Measurements from ENCODE around the gene DDA1.

The DDA1 gene

GRCh38 chr19:17341845-17342244, 32.5 kb downstream of the DDA1 start:
- no peaks in the 10 kb centered on the region for H3K27me3 ChIP-seq
- peaks cover 21 to 64% (median 28%) of the 10 kb centered on the region in 10 experiments for H3K4me1 ChIP-seq
- no peaks in the 10 kb centered on the region for H3K9me3 ChIP-seq (replicated peaks in 1 of 11)
- no peaks in the 10 kb centered on the region for H4K20me1 ChIP-seq
- no peak overlapping the region for H3K27ac ChIP-seq
- no peak overlapping the region for H3K4me2 ChIP-seq
- TF ChIP-seq Cebpa-rat (IDR thresholded peaks at IDR 0.05) = no peak
- peaks cover 8 to 41% (median 27%) of the 10 kb centered on the region in 11 experiments; a peak in 20 of 22 replicates for H3K36me3 ChIP-seq
- 0 out of 22 replicates have a peak overlapping the region, but pooled peaks of 1 of the 11 experiments have one; percentile 0 for H3K9ac ChIP-seq
- no peak overlapping the region for H3K4me3 ChIP-seq

GRCh38 chr19:17346109-17346671, 36.8 kb downstream of the DDA1 start:
- Histone ChIP-seq H3K9ac (peak overlapping the region in 3 of 11 experiments; percentile 55 to 64 (median 60); a peak in 4 of 22 replicates), H3K27ac (peak overlapping the region in 10 of 11 experiments; percentile 57 to 81 (median 70); a peak in 17 of 22 replicates), H3K36me3 (peaks cover 6 to 32% (median 19%) of the 10 kb centered on the region in 11 experiments; a peak in 20 of 22 replicates), H4K20me1 (no peaks in the 10 kb centered on the region), H3K4me1 (peaks cover 45 to 75% (median 58%) of the 10 kb centered on the region in 10 experiments), H3K9me3 (replicated peaks in 1 of 11) (no peaks in the 10 kb centered on the region), H3K4me3 (no peak overlapping the region), H3K4me2 (peak overlapping the region; percentile 62 to 88 (median 82)), H3K27me3 (no peaks in the 10 kb centered on the region)
- no peak for TF ChIP-seq Cebpa-rat (IDR thresholded peaks at IDR 0.05)

GRCh38 chr19:17347361-17347760, 38.0 kb downstream of the DDA1 start:
- Histone ChIP-seq H3K4me3 (peak overlapping the region in 3 of 10 experiments; percentile 12 to 35 (median 17); a peak in 1 of 20 replicates), H3K9ac (peak overlapping the region in 10 of 11 experiments; percentile 24 to 64 (median 56); a peak in 18 of 22 replicates), H3K4me1 (peaks cover 54 to 83% (median 68%) of the 10 kb centered on the region in 10 experiments), H3K4me2 (peak overlapping the region; percentile 62 to 88 (median 82)), H4K20me1 (no peaks in the 10 kb centered on the region), H3K27ac (peak overlapping the region in 10 of 11 experiments; percentile 57 to 81 (median 70); a peak in 20 of 22 replicates), H3K9me3 (replicated peaks in 1 of 11) (no peaks in the 10 kb centered on the region), H3K36me3 (peaks cover 0 to 20% (median 8%) of the 10 kb centered on the region in 11 experiments; a peak in 15 of 22 replicates), H3K27me3 (no peaks in the 10 kb centered on the region)
- no peak for TF ChIP-seq Cebpa-rat (IDR thresholded peaks at IDR 0.05)

- Histone ChIP-seq H3K4me3 (0 out of 20 replicates have a peak overlapping the region, but pooled peaks of 1 of the 10 experiments have one; percentile 35), H3K9ac (peak overlapping the region in 10 of 11 experiments; percentile 24 to 65 (median 58); a peak in 17 of 22 replicates), H4K20me1 (no peaks in the 10 kb centered on the region), H3K9me3 (replicated peaks in 1 of 11) (no peaks in the 10 kb centered on the region), H3K4me2 (peak overlapping the region; percentile 62 to 88 (median 82)), H3K36me3 (peaks cover 0 to 15% (median 3%) of the 10 kb centered on the region in 11 experiments; a peak in 10 of 22 replicates), H3K4me1 (peaks cover 59 to 88% (median 73%) of the 10 kb centered on the region in 10 experiments), H3K27me3 (no peaks in the 10 kb centered on the region), H3K27ac (peak overlapping the region in 10 of 11 experiments; percentile 57 to 81 (median 70); a peak in 20 of 22 replicates)
- no peak for TF ChIP-seq Cebpa-rat (IDR thresholded peaks at IDR 0.05)
Measured at GRCh38 chr19:17347877-17348276, 38.5 kb downstream of the DDA1 start.

GRCh38 chr19:17348700-17349099, 39.3 kb downstream of the DDA1 start:
- no peaks in the 10 kb centered on the region for H3K9me3 ChIP-seq (replicated peaks in 1 of 11)
- peak overlapping the region in 10 of 11 experiments; percentile 52 to 81 (median 70); a peak in 20 of 22 replicates for H3K27ac ChIP-seq
- H3K36me3 ChIP-seq = peaks cover 0 to 7% (median 0%) of the 10 kb centered on the region in 11 experiments; a peak in 5 of 22 replicates
- peak overlapping the region in 10 of 11 experiments; percentile 8 to 65 (median 58); a peak in 14 of 22 replicates for H3K9ac ChIP-seq
- H3K4me1 ChIP-seq = peaks cover 66 to 89% (median 81%) of the 10 kb centered on the region in 10 experiments
- H3K4me2 ChIP-seq = peak overlapping the region; percentile 62 to 88 (median 82)
- no peak for TF ChIP-seq Cebpa-rat (IDR thresholded peaks at IDR 0.05)
- no peaks in the 10 kb centered on the region for H3K27me3 ChIP-seq
- H3K4me3 ChIP-seq = peak overlapping the region in 3 of 10 experiments; percentile 2 to 16 (median 8); a peak in 1 of 20 replicates
- H4K20me1 ChIP-seq = no peaks in the 10 kb centered on the region

GRCh38 chr19:17351815-17352435, 42.6 kb downstream of the DDA1 start:
- H3K27me3 ChIP-seq = no peaks in the 10 kb centered on the region
- H3K4me3 ChIP-seq = no peak overlapping the region
- peak overlapping the region in 3 of 11 experiments; percentile 30 to 48 (median 45); a peak in 2 of 22 replicates for H3K9ac ChIP-seq
- peak overlapping the region; percentile 59 to 88 (median 80) for H3K4me2 ChIP-seq
- no peaks in the 10 kb centered on the region for H3K36me3 ChIP-seq
- peak overlapping the region in 9 of 11 experiments; percentile 33 to 68 (median 56); a peak in 16 of 22 replicates for H3K27ac ChIP-seq
- H3K4me1 ChIP-seq = peaks cover 62 to 79% (median 70%) of the 10 kb centered on the region in 10 experiments
- no peaks in the 10 kb centered on the region for H3K9me3 ChIP-seq (replicated peaks in 1 of 11)
- TF ChIP-seq Cebpa-rat (IDR thresholded peaks at IDR 0.05) = no peak
- H4K20me1 ChIP-seq = no peaks in the 10 kb centered on the region

GRCh38 chr19:17352608-17353280, 43.4 kb downstream of the DDA1 start:
- no peaks in the 10 kb centered on the region for H4K20me1 ChIP-seq
- no peak for TF ChIP-seq Cebpa-rat (IDR thresholded peaks at IDR 0.05)
- H3K4me2 ChIP-seq = peak overlapping the region; percentile 45 to 85 (median 68)
- peaks cover 53 to 79% (median 62%) of the 10 kb centered on the region in 10 experiments for H3K4me1 ChIP-seq
- peak overlapping the region in 9 of 11 experiments; percentile 31 to 68 (median 56); a peak in 17 of 22 replicates for H3K27ac ChIP-seq
- H3K27me3 ChIP-seq = no peaks in the 10 kb centered on the region
- H3K9ac ChIP-seq = peak overlapping the region in 7 of 11 experiments; percentile 8 to 48 (median 44); a peak in 11 of 22 replicates
- no peaks in the 10 kb centered on the region for H3K36me3 ChIP-seq
- H3K9me3 ChIP-seq (replicated peaks in 1 of 11) = no peaks in the 10 kb centered on the region
- H3K4me3 ChIP-seq = 0 out of 20 replicates have a peak overlapping the region, but pooled peaks of 1 of the 10 experiments have one; percentile 24

GRCh38 chr19:17353386-17353785, 44.0 kb downstream of the DDA1 start:
- Histone ChIP-seq H3K27me3 (no peaks in the 10 kb centered on the region), H4K20me1 (no peaks in the 10 kb centered on the region), H3K9me3 (replicated peaks in 1 of 11) (no peaks in the 10 kb centered on the region), H3K4me3 (no peak overlapping the region), H3K27ac (peak overlapping the region in 9 of 11 experiments; percentile 31 to 68 (median 56); a peak in 16 of 22 replicates), H3K9ac (peak overlapping the region in 5 of 11 experiments; percentile 8 to 44 (median 44); a peak in 7 of 22 replicates), H3K36me3 (no peaks in the 10 kb centered on the region), H3K4me2 (peak overlapping the region; percentile 45 to 85 (median 68)), H3K4me1 (peaks cover 47 to 79% (median 55%) of the 10 kb centered on the region in 10 experiments)
- no peak for TF ChIP-seq Cebpa-rat (IDR thresholded peaks at IDR 0.05)
